Stimulated activated CD8-positive, alpha-beta memory T cell treated with anti-CD3 and anti-CD28 coated beads, Interleukin-15, amount 100 ng/mL, for 48 hours (primary cell): Measurements from ENCODE around the gene TRMT112.

Experiments
- DNase-seq, 2 donors: peaks; one replicate each; pipeline ENCODE4 v3.0.0-alpha.2; 2020; ENCODE audit warnings: low read depth in 2 of 2

The TRMT112 gene

GRCh38 chr11:64291752-64292459 lies 25.5 kb downstream of the TRMT112 start:
- no peak for DNase-seq

- no peak for DNase-seq
Measured at GRCh38 chr11:64291262-64291751, 26.1 kb downstream of the TRMT112 start, which contains the start of gene KCNK4. KCNK4 (plus strand) TSS chr11:64291302; CDS start chr11:64293019, 1,717 bp downstream.

- no peak for DNase-seq
Measured at GRCh38 chr11:64290352-64291261, 26.8 kb downstream of the TRMT112 start.

- no peak for DNase-seq
Measured at GRCh38 chr11:64289002-64289564, 28.3 kb downstream of the TRMT112 start.

- no peak for DNase-seq
Measured at GRCh38 chr11:64288353-64288750, 29.0 kb downstream of the TRMT112 start.

DNA sequence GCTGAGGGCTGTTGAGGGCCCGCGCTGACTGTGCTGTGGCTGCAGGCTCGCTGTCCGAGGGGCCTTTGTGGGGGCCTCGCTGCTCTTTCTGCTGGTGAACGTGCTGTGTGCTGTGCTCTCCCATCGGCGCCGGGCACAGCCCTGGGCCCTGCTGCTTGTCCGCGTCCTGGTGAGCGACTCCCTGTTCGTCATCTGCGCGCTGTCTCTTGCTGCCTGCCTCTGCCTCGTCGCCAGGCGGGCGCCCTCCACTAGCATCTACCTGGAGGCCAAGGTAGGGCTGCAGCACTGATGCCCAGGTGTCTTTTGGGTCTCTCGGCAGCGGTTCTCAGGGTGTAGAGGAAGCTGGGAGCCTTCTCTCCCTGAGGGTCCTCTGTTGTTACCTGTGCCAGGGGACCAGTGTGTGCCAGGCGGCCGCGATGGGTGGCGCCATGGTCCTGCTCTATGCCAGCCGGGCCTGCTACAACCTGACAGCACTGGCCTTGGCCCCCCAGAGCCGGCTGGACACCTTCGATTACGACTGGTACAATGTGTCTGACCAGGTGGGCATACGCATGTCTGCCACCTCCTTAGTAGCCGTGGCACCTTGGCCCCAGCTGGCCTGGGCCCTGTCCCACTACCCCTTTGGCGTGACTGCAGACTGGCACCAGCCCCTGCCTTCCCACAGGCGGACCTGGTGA lies 29.5 kb downstream of the TRMT112 start:
- no peak for DNase-seq

GRCh38 chr11:64286801-64287159 lies 30.6 kb downstream of the TRMT112 start:
- no peak for DNase-seq

DNA sequence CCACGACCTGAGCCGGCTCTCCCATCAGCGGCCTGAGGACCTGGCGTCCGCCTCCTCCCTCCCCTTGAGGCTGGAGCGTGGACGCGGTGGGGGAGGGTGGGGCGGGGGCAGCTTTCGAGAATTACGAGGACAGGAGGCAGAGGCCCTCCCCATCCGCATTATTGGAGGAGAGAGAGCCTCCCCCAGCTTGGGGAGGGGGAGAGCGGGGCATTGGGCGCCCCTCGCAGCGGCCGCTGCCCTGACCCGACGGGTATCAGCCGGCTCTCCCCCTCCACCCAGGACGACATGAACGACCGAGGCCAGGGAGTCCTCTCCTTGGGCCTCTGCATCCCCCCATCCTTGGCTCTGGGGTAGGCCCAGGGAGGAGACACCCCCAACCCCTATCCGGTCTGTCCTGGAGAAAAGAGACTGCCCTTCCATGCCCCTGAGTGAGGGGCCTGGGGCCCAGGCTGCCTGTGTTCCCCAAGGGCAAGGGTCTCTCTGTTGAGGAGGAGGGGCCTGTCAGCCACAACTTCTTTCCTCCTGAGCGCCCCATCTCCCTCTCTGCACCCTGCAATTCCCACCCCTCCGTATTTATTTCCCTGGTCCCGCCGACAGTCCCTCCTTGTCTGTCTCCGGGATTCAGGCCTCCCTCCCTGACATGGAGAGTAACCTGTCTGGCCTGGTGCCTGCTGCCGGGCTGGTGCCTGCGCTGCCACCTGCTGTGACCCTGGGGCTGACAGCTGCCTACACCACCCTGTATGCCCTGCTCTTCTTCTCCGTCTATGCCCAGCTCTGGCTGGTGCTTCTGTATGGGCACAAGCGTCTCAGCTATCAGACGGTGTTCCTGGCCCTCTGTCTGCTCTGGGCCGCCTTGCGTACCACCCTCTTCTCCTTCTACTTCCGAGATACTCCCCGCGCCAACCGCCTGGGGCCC lies 31.2 kb downstream of the TRMT112 start:
- DNase-seq, result no peak

DNA sequence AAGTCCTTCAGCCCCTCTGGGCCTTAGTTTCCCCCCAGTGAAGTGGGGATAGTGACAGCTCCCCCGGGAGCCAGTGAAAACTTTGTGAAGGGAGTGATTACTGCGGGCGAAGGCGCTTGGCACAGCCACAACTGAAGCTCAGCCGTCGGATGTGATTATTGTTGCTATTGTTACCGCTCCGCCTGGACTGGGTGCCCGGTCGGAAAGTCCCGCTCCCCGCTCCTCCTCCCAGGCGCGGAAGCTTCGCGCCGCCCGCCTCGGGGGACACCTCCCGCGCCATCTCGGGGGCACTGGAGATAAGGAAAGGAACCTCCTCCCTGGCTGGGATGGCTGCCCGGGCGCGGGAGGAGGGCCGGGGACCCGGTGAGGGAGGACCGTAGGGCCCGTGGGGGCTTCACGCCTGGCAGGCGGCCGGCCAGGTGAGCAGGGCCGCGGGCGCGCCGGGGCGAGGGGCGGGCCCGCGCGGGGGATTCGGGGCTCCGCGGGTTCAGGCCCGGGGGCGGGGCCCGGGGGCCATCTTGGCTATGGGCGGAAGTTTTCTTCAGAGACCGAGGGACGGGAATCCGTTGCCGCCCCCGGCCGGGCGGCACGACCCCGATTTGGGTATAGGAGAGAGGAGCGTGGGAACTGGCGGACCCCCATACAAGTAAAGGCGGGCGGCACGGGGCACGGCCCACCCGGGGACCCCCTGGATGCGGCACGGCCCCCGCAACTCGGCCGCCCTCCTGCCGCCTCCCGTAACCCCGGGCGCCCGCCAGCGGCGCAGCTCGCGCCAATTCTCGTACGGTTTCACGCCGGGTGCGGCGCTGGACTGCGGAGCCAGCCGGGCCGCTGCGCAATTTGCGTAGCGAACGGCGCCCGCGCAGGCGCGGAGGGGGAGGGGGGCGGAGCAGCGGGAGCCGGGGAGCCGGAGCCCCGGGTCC lies 32.1 kb downstream of the TRMT112 start, which contains the start of gene GPR137:
TSS of gene GPR137 (plus strand) at position 887 of the 923 bp plus-strand sequence. CDS start 677 bp downstream, outside the sequence.
- peak; percentile 83 to 86 for DNase-seq

GRCh38 chr11:64284048-64284961 lies 33.1 kb downstream of the TRMT112 start, which contains the start of gene BAD:
BAD (minus strand) TSS chr11:64284665; CDS start chr11:64284368, 297 bp downstream.
- DNase-seq, result peak; percentile 88 to 90

GRCh38 chr11:64283092-64283491 lies 34.3 kb downstream of the TRMT112 start:
- DNase-seq, result no peak

DNA sequence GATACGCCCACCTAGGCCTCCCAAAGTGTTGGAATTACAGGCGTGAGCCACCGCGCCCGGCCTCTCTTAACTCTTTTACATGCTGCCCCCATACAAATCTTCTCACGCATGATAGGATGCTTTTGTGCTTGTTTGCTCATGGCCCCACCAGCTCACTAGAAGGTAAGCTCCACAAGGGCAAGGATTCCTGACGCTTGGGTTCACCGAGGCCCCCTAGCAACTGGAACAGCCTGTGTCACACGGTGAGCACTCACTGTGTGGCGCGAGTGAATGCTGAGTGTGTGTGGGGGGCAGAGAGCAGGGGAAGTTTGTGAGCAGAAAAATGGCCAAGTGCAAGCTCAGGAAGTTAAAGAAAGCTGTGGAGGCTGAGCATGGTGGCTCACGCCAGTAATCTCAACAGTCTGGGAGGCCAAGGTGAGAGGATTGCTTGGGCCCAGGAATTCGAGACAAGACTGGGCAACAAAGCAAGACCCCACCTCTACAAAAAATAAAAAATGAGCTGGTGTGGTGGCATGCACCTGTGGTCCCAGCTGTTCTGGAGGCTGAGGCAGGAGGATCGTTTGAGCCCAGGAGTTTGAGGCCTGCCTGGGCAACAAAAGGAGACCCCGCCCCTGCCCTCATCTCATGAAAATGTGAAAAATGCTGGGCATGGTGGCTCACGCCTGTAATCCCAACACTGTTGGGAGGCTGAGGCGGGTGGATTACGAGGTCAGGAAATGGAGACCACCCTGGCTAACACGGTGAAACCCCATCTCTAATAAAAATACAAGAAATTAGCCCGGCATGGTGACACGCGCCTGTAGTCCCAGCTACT lies 35.2 kb downstream of the TRMT112 start:
- no peak for DNase-seq

DNA sequence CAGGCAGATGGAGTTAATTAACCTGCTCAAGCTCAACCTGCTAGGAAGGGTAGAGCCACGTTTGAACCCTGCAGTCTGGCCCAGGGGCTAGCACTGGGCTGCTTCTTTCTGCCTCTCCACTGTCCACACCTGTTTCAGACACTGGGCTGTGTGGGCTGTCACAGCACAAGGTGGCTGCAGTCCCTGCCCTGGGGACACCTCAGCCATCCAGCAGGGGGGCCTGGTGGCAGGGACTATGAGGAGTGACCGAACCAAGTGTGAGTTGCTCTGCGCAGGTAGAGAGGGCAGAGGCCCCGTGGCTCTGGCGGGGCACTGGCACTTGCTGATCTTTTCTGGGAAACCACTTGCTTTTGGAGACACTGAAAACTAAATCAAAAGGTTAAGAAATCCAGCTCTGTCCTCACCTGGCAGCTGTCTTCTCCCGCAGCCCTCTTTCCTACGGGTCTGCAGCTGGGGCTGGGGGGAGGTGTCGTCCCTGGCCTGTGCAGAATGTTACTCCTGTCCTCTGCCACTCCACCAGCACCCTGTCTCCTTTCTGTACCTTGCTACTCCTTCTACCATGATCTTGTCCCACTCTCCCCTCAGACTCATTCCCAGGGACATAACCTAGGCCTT lies 38.7 kb downstream of the TRMT112 start:
- DNase-seq, result no peak

- DNase-seq, result no peak
Measured at GRCh38 chr11:64276653-64277431, 40.5 kb downstream of the TRMT112 start.

DNA sequence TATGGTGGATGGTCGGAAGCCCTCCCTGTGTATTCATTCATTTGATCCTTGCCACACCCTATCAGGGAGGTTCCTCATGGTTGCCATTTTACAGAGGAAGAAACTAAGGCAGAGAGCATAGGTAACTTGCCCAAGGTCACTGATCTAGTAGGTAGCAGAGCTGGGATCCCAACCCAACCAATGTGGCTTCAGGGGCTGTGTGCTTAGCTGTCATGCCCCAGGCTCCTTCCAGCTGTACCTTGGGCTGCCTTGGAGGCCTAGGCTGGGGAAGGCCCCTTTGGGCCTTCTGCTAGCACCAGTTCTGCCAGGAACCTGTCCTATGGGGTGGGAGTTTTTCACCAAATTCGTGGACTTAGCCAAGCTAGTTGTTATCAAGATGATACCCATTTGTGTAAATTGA lies 41.5 kb downstream of the TRMT112 start:
- DNase-seq, result no peak
